Body of pancreas (tissue), 4 donors: ENCODE measurements around the gene ARGLU1. TPM values are rescaled to one million over a fixed set of nuclear protein-coding genes. Genes with fewer than 3 reads are reported as not detected.

ENCODE experiments used
- ATAC-seq: fragments of 150-250 bp; one replicate; pipeline ENCODE4 v1.9.1; 2016
- DNase-seq, 4 donors: peaks; one replicate each; pipeline ENCODE4 v3.0.0-alpha.2; 2019
- H3K27ac ChIP-seq, 4 donors: fragments of 200-600 bp; sonication (generic); 1 replicate in 3 of 4; 2 replicates in 1 of 4; pipeline versions ENCODE4 v1.5.1 to v1.6.1; 2016 to 2019; ENCODE audit warnings: mild to moderate bottlenecking in 1 of 4, mixed read lengths in 1 of 4, moderate library complexity in 1 of 4
- H3K27me3 ChIP-seq, 2 donors: fragments of 200-600 bp; sonication (generic); one replicate each; pipeline ENCODE4 v1.6.0; 2016; ENCODE audit warnings: mild to moderate bottlenecking in 1 of 2
- H3K36me3 ChIP-seq, 2 donors: fragments of 200-600 bp; sonication (generic); replicated peaks in 1 of 2; 2 replicates each; pipeline ENCODE4 v1.5.1; 2016; ENCODE audit warnings: low read depth in 2 of 2; ENCODE audit not compliant: insufficient read depth in 1 of 2
- H3K4me1 ChIP-seq: fragments of 200-600 bp; sonication (generic); one replicate; pipeline ENCODE4 v1.6.0; 2016
- H3K4me3 ChIP-seq, 2 donors: fragments of 200-600 bp; sonication (generic); 1 replicate in 1 of 2; 2 replicates in 1 of 2; pipeline ENCODE4 v1.5.1; 2016 to 2019
- H3K9me3 ChIP-seq, 3 donors: fragments of 200-600 bp; sonication (generic); 1 replicate in 2 of 3; 2 replicates in 1 of 3; pipeline ENCODE4 v1.5.1; 2016
- POLR2A ChIP-seq, 3 donors: fragments of 450-650 bp; IDR thresholded peaks; one replicate each; pipeline ENCODE4 v1.6.1; 2016; ENCODE audit warnings: antibody characterized with exemption in 3 of 3, mild to moderate bottlenecking in 2 of 3
- WGBS, 2 donors: methylation state at CpG; one replicate each; pipeline ENCODE4 v1.1.5; 2017; 5-methylcytosine and 5-hydroxymethylcytosine counted together
- intact Hi-C: fragments of 100-400 bp; cut with DNase I; formaldehyde crosslinking; loops from one replicate; pipeline ENCODE4 v1.15.1; 2023
- total RNA-seq, 2 donors: library from RNA; depleted of rRNA; stranded (reverse); fragments of >200 nt; gene quantifications; one replicate each; pipeline ENCODE4 v1.1.0, GENCODE V29; 2016
- TF ChIP-seq, protein P1 (sequence below), 7 experiments: fragments of 450-650 bp in 4 of 7; fragments of 200-600 bp in 3 of 7; sonication (generic) in 3 of 7; IDR thresholded peaks; one replicate each; pipeline ENCODE4 v1.5.1; 2016 to 2019; ENCODE audit warnings: antibody characterized with exemption in 7 of 7

Gene ARGLU1
- 10 to 100 TPM; 76.8 to 86.9 TPM for total RNA-seq

GRCh38 chr13:106567474-106568298, at the start of gene ARGLU1:
ARGLU1 (minus strand) TSS chr13:106568137; CDS start chr13:106567919, 218 bp downstream.
- H3K27ac ChIP-seq = peak within 1 kb of the TSS; percentile 70 to 99 (median 94)
- TF ChIP-seq, protein P1, sequence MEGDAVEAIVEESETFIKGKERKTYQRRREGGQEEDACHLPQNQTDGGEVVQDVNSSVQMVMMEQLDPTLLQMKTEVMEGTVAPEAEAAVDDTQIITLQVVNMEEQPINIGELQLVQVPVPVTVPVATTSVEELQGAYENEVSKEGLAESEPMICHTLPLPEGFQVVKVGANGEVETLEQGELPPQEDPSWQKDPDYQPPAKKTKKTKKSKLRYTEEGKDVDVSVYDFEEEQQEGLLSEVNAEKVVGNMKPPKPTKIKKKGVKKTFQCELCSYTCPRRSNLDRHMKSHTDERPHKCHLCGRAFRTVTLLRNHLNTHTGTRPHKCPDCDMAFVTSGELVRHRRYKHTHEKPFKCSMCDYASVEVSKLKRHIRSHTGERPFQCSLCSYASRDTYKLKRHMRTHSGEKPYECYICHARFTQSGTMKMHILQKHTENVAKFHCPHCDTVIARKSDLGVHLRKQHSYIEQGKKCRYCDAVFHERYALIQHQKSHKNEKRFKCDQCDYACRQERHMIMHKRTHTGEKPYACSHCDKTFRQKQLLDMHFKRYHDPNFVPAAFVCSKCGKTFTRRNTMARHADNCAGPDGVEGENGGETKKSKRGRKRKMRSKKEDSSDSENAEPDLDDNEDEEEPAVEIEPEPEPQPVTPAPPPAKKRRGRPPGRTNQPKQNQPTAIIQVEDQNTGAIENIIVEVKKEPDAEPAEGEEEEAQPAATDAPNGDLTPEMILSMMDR (IDR thresholded peaks at IDR 0.05) = no peak
- peak; percentile 85 to 97 (median 95) for TF ChIP-seq POLR2A (IDR thresholded peaks at IDR 0.05)
- peaks cover 43% of the 10 kb centered on the region for H3K4me1 ChIP-seq
- no peaks in the 10 kb centered on the region for H3K9me3 ChIP-seq
- H3K4me3 ChIP-seq = peak within 1 kb of the TSS; percentile 47 to 89
- intact Hi-C loops = no loop called here
- no peaks in the 10 kb centered on the region for H3K36me3 ChIP-seq
- H3K27me3 ChIP-seq = no peaks in the 10 kb centered on the region
- peak; percentile 92 to 94 (median 92) for DNase-seq
- peak; percentile 89 for ATAC-seq
- WGBS, 2 donors = 0 to 1% methylated on average over 54 to 107 of the region's 108 CpGs

DNA sequence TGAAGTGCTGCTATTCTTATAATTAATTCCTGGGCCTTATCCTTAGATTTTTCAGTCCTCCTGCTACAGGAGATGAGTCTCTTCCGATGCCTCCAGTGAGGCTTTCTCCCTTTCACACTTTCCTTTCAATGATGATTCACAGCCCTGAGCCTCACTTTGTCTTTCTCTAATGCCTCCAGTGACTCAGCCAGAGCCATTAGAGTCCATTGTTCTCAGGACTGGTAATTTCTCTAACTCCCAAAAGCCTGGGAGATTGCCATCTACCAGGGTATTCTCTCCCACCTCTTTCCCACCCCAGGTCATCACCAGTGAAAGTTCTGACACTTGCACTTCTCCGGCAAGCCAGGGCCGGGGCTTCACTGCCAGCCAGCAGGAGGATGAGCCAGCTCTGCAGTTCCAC, 49.6 kb upstream of the ARGLU1 start:
- H3K36me3 ChIP-seq = no peaks in the 10 kb centered on the region
- intact Hi-C loops = no loop called here
- H3K4me1 ChIP-seq = peaks cover 4% of the 10 kb centered on the region
- no peak for ATAC-seq
- H3K4me3 ChIP-seq = no peak overlapping the region
- TF ChIP-seq, protein P1 (IDR thresholded peaks at IDR 0.05) = no peak
- no peak for TF ChIP-seq POLR2A (IDR thresholded peaks at IDR 0.05)
- H3K9me3 ChIP-seq = no peaks in the 10 kb centered on the region
- no peak for DNase-seq
- H3K27me3 ChIP-seq = no peaks in the 10 kb centered on the region
- 78 to 81% methylated on average over 3 of the region's 3 CpGs for WGBS, 2 donors
- H3K27ac ChIP-seq = no peak overlapping the region

GRCh38 chr13:106616729-106617128, 48.8 kb upstream of the ARGLU1 start:
- whole genome bisulfite sequencing, 2 donors = 87 to 93% methylated on average over 3 of the region's 3 CpGs
- Histone ChIP-seq H3K27me3 (no peaks in the 10 kb centered on the region), H3K4me3 (no peak overlapping the region), H3K36me3 (no peaks in the 10 kb centered on the region), H3K27ac (no peak overlapping the region), H3K4me1 (peaks cover 4% of the 10 kb centered on the region), H3K9me3 (no peaks in the 10 kb centered on the region)
- ATAC-seq = no peak
- DNase-seq = no peak
- intact Hi-C loops = no loop called here
- TF ChIP-seq POLR2A (IDR thresholded peaks at IDR 0.05) = no peak
- TF ChIP-seq, protein P1 (IDR thresholded peaks at IDR 0.05) = no peak

DNA sequence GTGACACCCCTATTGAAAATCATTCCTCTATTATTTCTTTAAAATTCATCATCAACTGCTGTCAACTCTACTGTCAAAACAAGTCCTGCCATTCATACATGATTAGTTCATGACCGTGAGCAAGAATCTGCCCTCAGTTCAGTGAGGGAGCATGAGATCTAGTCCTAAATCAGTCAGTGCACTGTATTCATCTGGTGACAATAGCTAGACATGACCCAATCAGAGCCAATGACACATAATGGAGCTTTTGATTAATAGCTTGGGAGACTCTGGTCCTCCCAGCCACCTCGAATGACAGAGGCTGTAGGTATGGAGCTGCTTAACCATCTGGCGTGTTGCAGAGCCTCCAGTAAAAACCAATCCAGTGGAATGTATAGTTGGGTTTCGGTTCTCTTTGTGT, 46.9 kb upstream of the ARGLU1 start:
- Histone ChIP-seq H3K9me3 (no peaks in the 10 kb centered on the region), H3K27ac (no peak overlapping the region), H3K4me1 (peaks cover 4% of the 10 kb centered on the region), H3K36me3 (no peaks in the 10 kb centered on the region), H3K27me3 (no peaks in the 10 kb centered on the region), H3K4me3 (no peak overlapping the region)
- WGBS, 2 donors = 78 to 79% methylated on average over 4 of the region's 4 CpGs
- DNase-seq = no peak
- TF ChIP-seq, protein P1 (IDR thresholded peaks at IDR 0.05) = no peak
- intact Hi-C loops = no loop called here
- no peak for ATAC-seq

DNA sequence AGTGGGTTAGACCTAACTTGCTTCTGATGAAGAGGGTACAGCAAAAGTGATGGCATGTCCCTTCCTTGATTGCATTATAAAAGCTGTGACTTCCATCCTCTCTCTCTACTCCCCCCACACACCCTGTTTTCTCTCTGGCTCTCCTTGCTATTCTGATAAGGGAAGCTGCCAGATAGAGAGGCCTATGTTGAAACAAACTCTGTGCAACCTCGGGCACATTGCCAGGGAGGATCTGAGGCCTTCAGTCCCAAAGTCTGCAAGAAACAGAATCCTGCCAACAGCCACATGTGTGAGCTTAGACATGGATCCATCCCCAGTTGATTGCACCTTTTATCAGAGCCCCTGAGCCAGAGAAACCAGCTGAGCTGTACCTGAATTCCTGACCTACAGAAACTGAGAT, 44.8 kb upstream of the ARGLU1 start:
- intact Hi-C loops = no loop called here
- Histone ChIP-seq H3K36me3 (no peaks in the 10 kb centered on the region), H3K27me3 (no peaks in the 10 kb centered on the region), H3K9me3 (no peaks in the 10 kb centered on the region), H3K4me1 (no peaks in the 10 kb centered on the region), H3K27ac (no peak overlapping the region), H3K4me3 (no peak overlapping the region)
- DNase-seq = peak; percentile 29 to 55 (median 46)
- TF ChIP-seq POLR2A (IDR thresholded peaks at IDR 0.05) = no peak
- TF ChIP-seq, protein P1 (IDR thresholded peaks at IDR 0.05) = no peak
- peak; percentile 35 for ATAC-seq
- WGBS, 2 donors = 8 to 14% methylated on average over 1 of the region's 1 CpG
